ENCODE data around the gene NCAM1.

NCAM1 gene

DNA sequence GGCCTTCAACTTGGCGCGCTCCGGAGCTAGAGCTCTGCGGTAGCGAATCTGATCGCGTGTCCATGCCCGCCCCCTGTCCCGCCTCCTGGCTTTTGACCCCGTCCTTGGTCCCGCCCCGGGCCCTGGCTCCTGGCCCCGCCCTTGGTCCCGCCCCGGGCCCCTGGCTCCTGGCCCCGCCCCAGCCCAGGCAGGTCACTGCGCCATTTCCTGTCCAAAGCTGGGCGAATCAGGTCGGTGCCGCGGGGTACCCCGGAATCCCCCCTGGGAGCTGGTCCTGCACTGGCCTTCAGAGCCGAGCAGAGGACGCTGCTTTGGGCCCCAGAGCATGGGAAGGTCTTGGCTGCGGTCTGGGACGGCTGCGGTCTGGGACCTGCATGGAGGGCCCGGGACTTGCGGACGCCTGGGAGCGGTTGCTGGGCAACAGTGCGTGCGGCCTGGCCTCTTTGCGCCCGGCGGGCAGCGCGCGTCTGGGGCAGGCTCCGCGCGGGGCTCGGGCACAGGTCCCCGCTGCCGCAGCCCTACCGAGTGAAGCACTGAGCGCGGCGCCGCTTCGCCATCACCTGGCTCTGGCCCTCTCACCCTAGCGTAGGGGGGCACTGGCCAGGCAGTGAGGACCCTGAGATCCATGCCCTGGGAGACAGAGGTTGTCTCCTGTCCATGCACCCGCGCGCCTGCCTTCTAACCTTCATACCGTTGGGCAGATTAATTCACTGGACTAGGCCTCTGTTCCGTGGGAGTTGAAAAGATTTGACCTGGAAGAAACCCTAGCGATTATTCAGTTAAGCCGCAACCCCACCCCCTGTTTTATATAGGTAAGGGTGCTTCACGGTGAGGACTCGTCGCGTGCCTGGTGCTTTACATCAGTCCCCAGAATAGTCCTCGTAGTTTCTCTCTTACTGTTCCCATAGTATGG lies 353.4 kb downstream of the NCAM1 start, which contains the start of gene TTC12:
TSS of gene TTC12 (plus strand) at position 195 of the 913 bp plus-strand sequence. CDS start 1,675 bp downstream, outside the sequence.
- DNase-seq (ENCODE audit: low spot score) = peak; percentile 91

DNA sequence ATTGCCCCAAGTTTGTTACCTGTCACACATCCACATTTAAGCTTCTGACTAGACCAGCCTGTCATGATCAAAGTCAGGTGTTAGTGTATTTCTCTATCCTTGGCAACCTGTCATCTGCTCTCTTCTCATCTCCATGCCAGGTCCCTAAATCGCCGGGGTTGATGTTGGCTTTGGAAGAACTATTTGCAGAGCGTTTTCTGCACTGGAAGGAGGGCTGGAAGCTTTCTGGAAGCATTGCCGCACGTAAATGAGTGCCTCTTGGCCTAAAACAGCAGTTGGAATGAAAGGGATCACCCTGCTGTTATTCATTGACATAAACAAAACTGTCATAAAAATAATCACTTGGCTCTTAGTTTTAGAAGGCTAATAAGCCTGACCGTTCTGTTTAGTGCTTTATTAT lies 354.6 kb downstream of the NCAM1 start:
- no peak for DNase-seq (ENCODE audit: low spot score)

DNA sequence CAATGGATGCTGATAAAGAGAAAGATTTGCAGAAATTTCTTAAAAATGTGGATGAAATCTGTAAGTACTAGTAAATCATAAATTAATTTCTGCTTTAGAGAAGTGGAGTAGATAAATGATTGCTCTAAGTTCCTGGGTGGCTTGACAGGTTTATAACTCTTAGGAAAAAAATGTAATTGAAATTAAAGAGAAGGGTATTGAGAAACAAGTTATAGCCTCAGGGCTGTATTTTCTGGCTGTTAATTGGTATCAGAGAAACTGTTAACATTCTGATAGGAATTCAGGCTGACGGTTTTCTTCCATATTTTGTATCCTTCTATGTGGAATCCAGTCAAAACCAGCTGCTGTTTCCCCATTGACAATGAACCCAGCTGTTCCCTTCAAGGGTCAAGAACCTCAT lies 355.0 kb downstream of the NCAM1 start:
- DNase-seq (ENCODE audit: low spot score) = no peak

DNA sequence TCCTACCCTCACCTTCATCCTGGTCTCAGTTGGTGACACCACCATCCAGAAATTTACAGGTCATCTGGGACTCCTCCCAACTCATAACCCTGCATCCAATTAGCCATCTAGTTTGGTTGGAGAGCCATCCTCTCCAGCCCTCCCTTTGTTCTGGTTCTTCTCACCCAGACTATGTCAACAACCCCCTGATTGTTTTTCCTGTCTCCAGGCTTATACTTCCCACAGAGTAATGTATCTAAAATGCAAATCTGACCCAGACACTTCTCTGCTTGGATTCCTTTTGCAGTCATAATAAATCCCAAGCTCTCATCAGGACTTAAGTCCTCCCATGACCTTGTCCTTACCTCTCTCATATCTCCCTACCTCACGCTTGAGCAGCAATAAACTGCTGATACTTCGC lies 356.1 kb downstream of the NCAM1 start:
- no peak for DNase-seq (ENCODE audit: low spot score)

DNA sequence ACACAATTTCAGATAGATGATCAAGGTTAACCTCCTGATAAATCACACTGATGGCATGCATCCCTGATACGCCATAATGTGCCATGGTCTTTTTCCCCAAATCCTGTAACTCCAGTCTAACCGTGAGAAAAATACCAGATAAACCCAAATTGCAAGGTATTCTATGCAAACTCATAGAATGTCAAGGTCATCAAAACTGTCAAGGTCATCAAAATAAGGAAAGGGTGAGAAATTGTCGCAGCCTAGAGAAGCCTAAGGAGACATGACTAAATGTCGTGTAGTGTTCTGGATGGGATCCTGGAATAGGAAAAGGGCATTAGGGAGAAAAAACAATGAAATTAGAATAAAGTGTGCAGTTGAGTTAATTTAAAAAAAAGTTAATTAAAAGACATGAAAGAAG lies 357.9 kb downstream of the NCAM1 start:
- no peak for DNase-seq (ENCODE audit: low spot score)

DNA sequence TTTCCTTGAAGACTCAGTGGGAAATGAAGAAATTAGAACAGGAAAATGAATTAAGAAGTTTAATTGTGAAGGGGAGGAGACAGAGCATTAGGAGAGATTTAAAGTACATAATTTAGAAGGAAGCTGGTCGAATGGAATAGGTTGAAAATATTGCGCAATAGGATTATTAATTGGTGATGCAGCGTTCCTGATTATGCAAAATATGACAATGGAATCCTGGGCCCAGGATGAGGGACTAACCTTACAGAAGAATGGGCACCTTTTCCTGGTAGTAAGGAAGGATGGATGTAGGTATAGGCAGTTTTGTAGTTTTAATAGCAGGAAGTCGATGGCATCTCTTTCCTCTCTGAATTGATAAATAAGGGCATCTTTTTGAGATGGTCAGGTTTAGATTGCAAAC lies 360.9 kb downstream of the NCAM1 start:
- no peak for DNase-seq (ENCODE audit: low spot score)

DNA sequence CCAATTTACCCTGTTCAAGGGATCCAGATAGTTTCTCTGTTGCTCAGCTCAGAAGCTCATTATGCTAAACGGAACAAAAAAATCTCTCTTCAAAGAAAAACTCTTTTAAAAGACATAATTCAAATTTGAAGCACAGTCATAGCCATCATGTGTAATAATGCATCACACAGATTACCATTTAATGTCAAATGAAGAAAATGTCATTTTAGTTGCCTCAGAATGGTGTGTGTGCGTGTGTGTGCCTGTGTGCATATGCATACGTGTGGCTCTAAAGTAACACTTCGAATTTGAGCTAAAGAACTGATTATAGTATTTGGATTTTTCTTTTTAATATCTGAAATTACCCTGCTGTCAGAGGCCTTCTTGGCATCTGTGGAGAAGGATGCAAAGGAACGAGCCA lies 363.0 kb downstream of the NCAM1 start:
- DNase-seq (ENCODE audit: low spot score) = no peak

Data from germinal center (tissue), 1 donor.